ENCODE measurements around the gene LAIR1. TPM values are rescaled to one million over a fixed set of nuclear protein-coding genes. Genes with fewer than 3 reads are reported as not detected.
"Not testable (repeated sequence)": the region's sequence is repeated elsewhere in the genome, so short reads cannot be mapped to it uniquely, and the experiment has no call there.

Gene LAIR1
- polyA plus RNA-seq, 1 of the 3 experiments (the other 2 are of a cell fraction): not detected

GRCh38 chr19:54382041-54382440 lies 17.3 kb upstream of the LAIR1 start:
- H3K9me2 ChIP-seq; H3F3A ChIP-seq (replicated peaks; ENCODE audit: insufficient read depth); H3K36me3 ChIP-seq (replicated peaks in 1 of 2; ENCODE audit: control insufficient read depth in 1 of 2, insufficient read depth in 2 of 2, low read length in 1 of 2); H2AFZ ChIP-seq (ENCODE audit: low read depth); H3K4me3 ChIP-seq (ENCODE audit: low read depth in 2 of 2, low read length in 1 of 2); DNase-seq; H3K4me2 ChIP-seq; H3K9ac ChIP-seq; H3K9me3 ChIP-seq; H3K4me1 ChIP-seq (ENCODE audit: control insufficient read depth in 1 of 2, insufficient read depth in 2 of 2, low read depth in 1 of 2, low read length in 1 of 2); H3K79me2 ChIP-seq (ENCODE audit: insufficient read depth); POLR2A ChIA-PET; H4K20me1 ChIP-seq (ENCODE audit: insufficient read depth); H3K27ac ChIP-seq (ENCODE audit: low read depth in 2 of 2, low read length in 1 of 2): not testable (repeated sequence)
- peaks cover 46% of the 10 kb centered on the region; the same call in 1 of the 2 replicates for H3K27me3 ChIP-seq (ENCODE audit: insufficient read depth)
- CTCF ChIA-PET: interaction anchor here (2.5 kb wide), 1 partner anchor 9 kb away, joined by 18 read pairs; no protein-coding TSS in a partner anchor
- WGBS (ENCODE audit: low lambda C conversion rate): 32% methylated on average over 13 of the region's 13 CpGs

- DNase-seq: no peak
- no peaks in the 10 kb centered on the region for H3F3A ChIP-seq (replicated peaks; ENCODE audit: insufficient read depth)
- TF ChIP-seq, protein P1, sequence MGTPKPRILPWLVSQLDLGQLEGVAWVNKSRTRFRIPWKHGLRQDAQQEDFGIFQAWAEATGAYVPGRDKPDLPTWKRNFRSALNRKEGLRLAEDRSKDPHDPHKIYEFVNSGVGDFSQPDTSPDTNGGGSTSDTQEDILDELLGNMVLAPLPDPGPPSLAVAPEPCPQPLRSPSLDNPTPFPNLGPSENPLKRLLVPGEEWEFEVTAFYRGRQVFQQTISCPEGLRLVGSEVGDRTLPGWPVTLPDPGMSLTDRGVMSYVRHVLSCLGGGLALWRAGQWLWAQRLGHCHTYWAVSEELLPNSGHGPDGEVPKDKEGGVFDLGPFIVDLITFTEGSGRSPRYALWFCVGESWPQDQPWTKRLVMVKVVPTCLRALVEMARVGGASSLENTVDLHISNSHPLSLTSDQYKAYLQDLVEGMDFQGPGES (IDR thresholded peaks at IDR 0.05; ENCODE audit: low read depth, low read length): no peak
- TF ChIP-seq EZH2phosphoT487 (IDR thresholded peaks at IDR 0.05; ENCODE audit: borderline replicate concordance, low read depth): no peak
- TF ChIP-seq TAF1 (IDR thresholded peaks at IDR 0.05; ENCODE audit: borderline replicate concordance, low read depth, low read length): no peak
- no peak for TF ChIP-seq FOXJ3 (CRISPR knock-in tag; IDR thresholded peaks at IDR 0.05)
- no peak for TF ChIP-seq JUND (IDR thresholded peaks at IDR 0.05)
- no peak for TF ChIP-seq CTCF (IDR thresholded peaks at IDR 0.05)
- TF ChIP-seq MAX (IDR thresholded peaks at IDR 0.05; ENCODE audit: low read depth): no peak
- no peak for TF ChIP-seq YY1 (IDR thresholded peaks at IDR 0.05; ENCODE audit: low read depth)
- H3K4me3 ChIP-seq (ENCODE audit: low read depth in 2 of 2, low read length in 1 of 2): no peak overlapping the region
- H3K36me3 ChIP-seq (replicated peaks in 1 of 2; ENCODE audit: control insufficient read depth in 1 of 2, insufficient read depth in 2 of 2, low read length in 1 of 2): no peaks in the 10 kb centered on the region
- H3K4me1 ChIP-seq (ENCODE audit: control insufficient read depth in 1 of 2, insufficient read depth in 2 of 2, low read depth in 1 of 2, low read length in 1 of 2): no peaks in the 10 kb centered on the region
- 3% methylated on average over 2 of the region's 2 CpGs for WGBS (ENCODE audit: low lambda C conversion rate)
- no peaks in the 10 kb centered on the region for H3K79me2 ChIP-seq (ENCODE audit: insufficient read depth)
- CTCF ChIA-PET: interaction anchor here (2.5 kb wide), 1 partner anchor 10 kb away, joined by 18 read pairs; no protein-coding TSS in a partner anchor
- peaks cover 49% of the 10 kb centered on the region; the same call in 1 of the 2 replicates for H3K27me3 ChIP-seq (ENCODE audit: insufficient read depth)
- H2AFZ ChIP-seq (ENCODE audit: low read depth): no peak overlapping the region
- H3K9me3 ChIP-seq: no peaks in the 10 kb centered on the region
- POLR2A ChIA-PET: no interaction called here
- no peaks in the 10 kb centered on the region for H4K20me1 ChIP-seq (ENCODE audit: insufficient read depth)
- H3K9me2 ChIP-seq: no peaks in the 10 kb centered on the region
- H3K27ac ChIP-seq (ENCODE audit: low read depth in 2 of 2, low read length in 1 of 2): no peak overlapping the region
- no peak overlapping the region for H3K9ac ChIP-seq
- H3K4me2 ChIP-seq: no peak overlapping the region
These were observed 16.2 kb upstream of the LAIR1 start for GRCh38 chr19:54380897-54381296.
